ENCODE results near the gene ZBTB43. TPM values are rescaled to one million over a fixed set of nuclear protein-coding genes. Genes with fewer than 3 reads are reported as not detected.
A peak's percentile ranks its signal among the peaks of the same experiment; 100 is the strongest.

Gene ZBTB43
- total RNA-seq, 6 experiments from 2014 or later = 9.2 to 15.9 (median 13.6) TPM

DNA sequence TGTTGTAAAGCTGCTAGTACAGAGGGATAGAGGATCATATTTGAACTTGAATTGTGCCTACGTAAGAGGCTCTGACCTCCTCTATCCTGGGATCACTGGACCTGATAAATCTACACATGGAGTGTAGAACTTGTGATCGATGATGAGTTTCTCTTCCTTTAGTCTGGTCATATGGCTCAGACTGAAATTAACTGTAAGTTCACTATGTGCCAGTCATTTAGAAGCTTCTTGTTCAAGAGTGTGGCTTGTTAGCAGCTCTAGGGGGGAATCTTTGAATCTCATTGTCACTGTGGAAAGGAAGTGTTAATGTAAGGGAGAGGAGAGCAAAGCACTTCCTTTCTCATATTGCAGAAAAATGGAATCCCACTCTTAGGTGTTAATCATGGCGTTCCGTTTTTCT is 67.7 kb downstream of the ZBTB43 start:
- H3K36me3 Mint-ChIP-seq (ENCODE audit: low read depth) = peaks cover 16% of the 10 kb centered on the region
- H3K4me1 Mint-ChIP-seq (ENCODE audit: low read depth) = peaks cover 21% of the 10 kb centered on the region
- TF ChIP-seq, protein P1, sequence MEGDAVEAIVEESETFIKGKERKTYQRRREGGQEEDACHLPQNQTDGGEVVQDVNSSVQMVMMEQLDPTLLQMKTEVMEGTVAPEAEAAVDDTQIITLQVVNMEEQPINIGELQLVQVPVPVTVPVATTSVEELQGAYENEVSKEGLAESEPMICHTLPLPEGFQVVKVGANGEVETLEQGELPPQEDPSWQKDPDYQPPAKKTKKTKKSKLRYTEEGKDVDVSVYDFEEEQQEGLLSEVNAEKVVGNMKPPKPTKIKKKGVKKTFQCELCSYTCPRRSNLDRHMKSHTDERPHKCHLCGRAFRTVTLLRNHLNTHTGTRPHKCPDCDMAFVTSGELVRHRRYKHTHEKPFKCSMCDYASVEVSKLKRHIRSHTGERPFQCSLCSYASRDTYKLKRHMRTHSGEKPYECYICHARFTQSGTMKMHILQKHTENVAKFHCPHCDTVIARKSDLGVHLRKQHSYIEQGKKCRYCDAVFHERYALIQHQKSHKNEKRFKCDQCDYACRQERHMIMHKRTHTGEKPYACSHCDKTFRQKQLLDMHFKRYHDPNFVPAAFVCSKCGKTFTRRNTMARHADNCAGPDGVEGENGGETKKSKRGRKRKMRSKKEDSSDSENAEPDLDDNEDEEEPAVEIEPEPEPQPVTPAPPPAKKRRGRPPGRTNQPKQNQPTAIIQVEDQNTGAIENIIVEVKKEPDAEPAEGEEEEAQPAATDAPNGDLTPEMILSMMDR (IDR thresholded peaks at IDR 0.05) = no peak
- DNase-seq = no peak
- no peaks in the 10 kb centered on the region for H3K9me3 Mint-ChIP-seq
- H3K4me3 Mint-ChIP-seq = no peak overlapping the region
- no peak overlapping the region for H3K27ac Mint-ChIP-seq
- no peaks in the 10 kb centered on the region for H3K27me3 Mint-ChIP-seq (ENCODE audit: insufficient read depth)

- Mint-ChIP-seq H3K27me3 (ENCODE audit: insufficient read depth) (no peaks in the 10 kb centered on the region; the same call in 1 of the 2 replicates), H3K27ac (no peak overlapping the region; the same call in 1 of the 2 replicates), H3K9me3 (no peaks in the 10 kb centered on the region), H3K4me1 (ENCODE audit: low read depth) (peaks cover 21% of the 10 kb centered on the region), H3K36me3 (ENCODE audit: low read depth) (peaks cover 17% of the 10 kb centered on the region), H3K4me3 (no peak overlapping the region)
- no peak for DNase-seq
- TF ChIP-seq, protein P1 (IDR thresholded peaks at IDR 0.05) = no peak
Measured at GRCh38 chr9:126874546-126875314, 69.9 kb downstream of the ZBTB43 start.

DNA sequence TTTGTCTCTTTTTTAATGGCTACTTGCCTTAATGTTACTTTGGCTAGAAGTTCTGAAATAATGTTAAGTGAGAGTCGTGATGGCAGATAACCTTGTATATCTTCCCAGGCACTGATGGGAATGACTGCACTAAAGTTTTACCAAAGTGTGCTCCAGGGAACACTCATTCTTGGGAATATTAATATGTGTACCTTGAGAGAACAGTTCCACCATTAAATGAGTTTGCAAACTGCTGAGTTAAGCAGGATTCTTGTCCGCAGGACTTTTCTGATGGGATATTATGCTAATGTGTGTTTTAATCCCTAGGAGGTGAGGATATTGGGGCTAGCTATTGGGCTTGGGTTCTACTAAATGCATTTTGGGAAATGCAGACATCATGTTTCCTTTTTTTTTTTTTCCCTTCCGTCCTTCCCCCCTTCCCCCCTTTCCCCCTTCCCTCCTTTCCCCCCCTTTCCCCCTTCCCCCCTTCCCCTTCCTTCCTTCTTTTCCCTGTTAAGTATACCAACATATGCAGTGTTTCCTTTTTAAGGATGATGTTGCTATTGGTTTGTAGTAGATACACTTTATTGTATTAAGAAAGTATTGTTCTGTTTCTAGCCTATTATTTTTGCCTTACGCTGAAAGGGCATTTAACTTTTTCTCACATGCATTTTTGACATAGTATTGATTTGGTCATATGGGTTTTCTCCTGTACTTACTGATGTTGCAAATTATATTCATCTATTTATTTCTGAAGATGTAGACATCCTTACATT is 71.1 kb downstream of the ZBTB43 start:
- DNase-seq = no peak
- TF ChIP-seq, protein P1 (IDR thresholded peaks at IDR 0.05) = no peak
- peaks cover 21% of the 10 kb centered on the region for H3K36me3 Mint-ChIP-seq (ENCODE audit: low read depth)
- no peak overlapping the region for H3K4me3 Mint-ChIP-seq
- H3K27me3 Mint-ChIP-seq (ENCODE audit: insufficient read depth) = no peaks in the 10 kb centered on the region; the same call in 1 of the 2 replicates
- H3K4me1 Mint-ChIP-seq (ENCODE audit: low read depth) = peaks cover 21% of the 10 kb centered on the region
- no peaks in the 10 kb centered on the region for H3K9me3 Mint-ChIP-seq
- H3K27ac Mint-ChIP-seq = peak overlapping the region; percentile 51; the same call in 1 of the 2 replicates

DNA sequence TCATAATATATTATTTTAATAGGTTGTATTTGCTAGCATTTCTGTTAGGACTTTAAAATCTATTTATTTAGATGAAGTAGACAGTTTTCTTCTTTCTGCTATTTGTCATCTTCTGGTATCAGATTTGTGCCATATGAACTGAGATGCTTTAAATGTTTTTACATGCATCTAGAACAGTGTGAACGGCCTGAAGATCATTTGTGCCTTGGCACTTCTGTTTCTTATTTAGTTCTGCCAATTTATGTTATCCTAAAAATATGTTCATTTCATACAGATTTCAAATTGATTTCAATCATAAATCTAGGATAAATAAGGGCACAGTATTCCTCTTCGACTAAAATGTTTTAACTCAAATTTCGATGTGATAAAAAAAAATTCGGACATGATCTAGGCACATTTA is 71.7 kb downstream of the ZBTB43 start:
- Mint-ChIP-seq H3K27ac (peak overlapping the region; percentile 46; the same call in 1 of the 2 replicates), H3K36me3 (ENCODE audit: low read depth) (peaks cover 21% of the 10 kb centered on the region), H3K4me3 (no peak overlapping the region), H3K4me1 (ENCODE audit: low read depth) (peaks cover 21% of the 10 kb centered on the region), H3K9me3 (no peaks in the 10 kb centered on the region), H3K27me3 (ENCODE audit: insufficient read depth) (no peaks in the 10 kb centered on the region; the same call in 1 of the 2 replicates)
- TF ChIP-seq, protein P1 (IDR thresholded peaks at IDR 0.05) = no peak
- DNase-seq = no peak

DNA sequence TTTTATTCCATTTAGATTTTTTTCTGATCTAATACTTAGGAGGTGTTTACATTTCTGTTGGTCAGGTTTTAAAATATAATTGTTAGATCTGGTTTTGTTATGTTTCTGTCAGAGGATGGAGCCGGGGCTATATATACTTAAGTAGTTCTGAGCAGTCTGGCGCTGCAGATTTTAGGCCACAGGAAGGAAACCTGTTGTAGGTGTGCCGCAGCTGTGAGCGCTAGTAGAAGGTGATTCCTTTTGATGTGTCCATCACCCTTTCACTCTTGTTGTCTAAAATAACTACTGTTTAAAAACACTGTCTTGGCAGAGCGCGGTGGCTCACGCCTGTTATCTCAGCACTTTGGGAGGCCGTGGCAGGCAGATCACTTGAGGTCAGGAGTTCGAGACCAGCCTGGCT is 72.6 kb downstream of the ZBTB43 start:
- Mint-ChIP-seq H3K36me3 (ENCODE audit: low read depth) (peaks cover 21% of the 10 kb centered on the region), H3K27me3 (ENCODE audit: insufficient read depth) (no peaks in the 10 kb centered on the region; the same call in 1 of the 2 replicates), H3K4me1 (ENCODE audit: low read depth) (peaks cover 21% of the 10 kb centered on the region), H3K4me3 (no peak overlapping the region), H3K9me3 (no peaks in the 10 kb centered on the region), H3K27ac (no peak overlapping the region)
- DNase-seq = no peak
- TF ChIP-seq, protein P1 (IDR thresholded peaks at IDR 0.05) = no peak

Measured in HFFc6 (cell line).